GM12878 (cell line): ENCODE results near the gene LMF1.

Source experiments
- CEBPB ChIP-seq, 2 experiments: fragments of 150-350 bp in 1 of 2; IDR thresholded peaks; 2 replicates each; pipeline ENCODE4 v1.6.1; 2012 to 2014; ENCODE audit warnings: low read depth in 2 of 2, low read length in 2 of 2, borderline replicate concordance in 1 of 2, inconsistent platforms in 1 of 2
- EP300 ChIP-seq, 2 experiments: fragments of 150-350 bp in 1 of 2; IDR thresholded peaks; 2 replicates each; pipeline ENCODE4 v1.6.1; 2011 to 2012; ENCODE audit warnings: low read depth in 2 of 2, low read length in 2 of 2, borderline replicate concordance in 1 of 2, improper control_type of control experiment in 1 of 2, inconsistent platforms in 1 of 2; ENCODE audit not compliant: control insufficient read depth in 1 of 2
- EZH2 ChIP-seq: IDR thresholded peaks from 2 replicates; pipeline ENCODE4 v1.6.1; 2012; ENCODE audit warnings: low read depth, mild to moderate bottlenecking, control low read depth, inconsistent platforms, low read length, borderline replicate concordance; ENCODE audit not compliant: control insufficient read depth
- KAT2A ChIP-seq: conservative IDR thresholded peaks from 2 replicates; pipeline ENCODE4 v1.6.1; 2011; ENCODE audit warnings: low read depth, low read length; ENCODE audit not compliant: control insufficient read depth
- KDM1A ChIP-seq: fragments of 200-600 bp; sonication (generic); IDR thresholded peaks from 2 replicates; pipeline ENCODE4 v1.6.1; 2016; ENCODE audit warnings: borderline replicate concordance
- POLR2AphosphoS2 ChIP-seq: IDR thresholded peaks from 2 replicates; pipeline ENCODE4 v1.6.1; 2011; ENCODE audit warnings: low read depth, mild to moderate bottlenecking, low read length, improper control_type of control experiment, moderate library complexity
- RB1 ChIP-seq: fragments of 450-650 bp; formaldehyde crosslinking; IDR thresholded peaks from 2 replicates; pipeline ENCODE4 v1.6.1; 2017; ENCODE audit warnings: mild to moderate bottlenecking, borderline replicate concordance
- TAF1 ChIP-seq: IDR thresholded peaks from 2 replicates; pipeline ENCODE4 v1.6.1; 2011; ENCODE audit warnings: mild to moderate bottlenecking, low read depth, low read length, borderline replicate concordance
- TF ChIP-seq, protein P1 (sequence below), 3 experiments: IDR thresholded peaks in 2 of 3; conservative IDR thresholded peaks in 1 of 3; 2 replicates each; pipeline ENCODE4 v1.5.1; 2011; ENCODE audit warnings: low read depth in 3 of 3, low read length in 3 of 3, mild to moderate bottlenecking in 3 of 3, control low read depth in 2 of 3, moderate library complexity in 2 of 3, inconsistent platforms in 1 of 3, mixed read lengths in 1 of 3; ENCODE audit not compliant: control insufficient read depth in 2 of 3, insufficient read depth in 1 of 3; ENCODE audit errors: extremely low read depth in 1 of 3

DNA sequence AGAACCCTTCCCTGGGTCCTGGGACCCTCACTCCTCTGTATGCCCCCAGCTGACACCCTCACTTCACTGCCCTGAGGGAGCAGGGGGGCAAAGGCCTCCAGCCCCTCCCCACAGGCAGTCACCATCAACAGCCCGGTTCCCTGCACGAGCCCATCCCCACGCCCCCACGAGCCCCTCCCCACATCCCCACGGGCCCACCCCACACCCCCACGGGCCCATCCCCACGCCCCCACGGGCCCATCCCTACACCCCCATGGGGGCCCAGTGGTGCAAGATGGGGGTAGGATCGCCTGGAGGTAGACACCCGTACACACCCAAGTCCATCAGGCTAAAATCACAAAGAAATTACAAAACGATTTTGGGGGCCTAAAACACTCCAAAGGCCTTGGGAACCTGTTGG lies 42.3 kb downstream of the LMF1 start:
- TF ChIP-seq, protein P1, sequence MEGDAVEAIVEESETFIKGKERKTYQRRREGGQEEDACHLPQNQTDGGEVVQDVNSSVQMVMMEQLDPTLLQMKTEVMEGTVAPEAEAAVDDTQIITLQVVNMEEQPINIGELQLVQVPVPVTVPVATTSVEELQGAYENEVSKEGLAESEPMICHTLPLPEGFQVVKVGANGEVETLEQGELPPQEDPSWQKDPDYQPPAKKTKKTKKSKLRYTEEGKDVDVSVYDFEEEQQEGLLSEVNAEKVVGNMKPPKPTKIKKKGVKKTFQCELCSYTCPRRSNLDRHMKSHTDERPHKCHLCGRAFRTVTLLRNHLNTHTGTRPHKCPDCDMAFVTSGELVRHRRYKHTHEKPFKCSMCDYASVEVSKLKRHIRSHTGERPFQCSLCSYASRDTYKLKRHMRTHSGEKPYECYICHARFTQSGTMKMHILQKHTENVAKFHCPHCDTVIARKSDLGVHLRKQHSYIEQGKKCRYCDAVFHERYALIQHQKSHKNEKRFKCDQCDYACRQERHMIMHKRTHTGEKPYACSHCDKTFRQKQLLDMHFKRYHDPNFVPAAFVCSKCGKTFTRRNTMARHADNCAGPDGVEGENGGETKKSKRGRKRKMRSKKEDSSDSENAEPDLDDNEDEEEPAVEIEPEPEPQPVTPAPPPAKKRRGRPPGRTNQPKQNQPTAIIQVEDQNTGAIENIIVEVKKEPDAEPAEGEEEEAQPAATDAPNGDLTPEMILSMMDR (IDR thresholded peaks at IDR 0.05 in 2 of 3, conservative IDR thresholded peaks at IDR 0.05 in 1 of 3; ENCODE audit: control insufficient read depth in 2 of 3, extremely low read depth in 1 of 3, insufficient read depth in 1 of 3, low read depth in 3 of 3, low read length in 3 of 3): no peak
- no peak for TF ChIP-seq KDM1A
- no peak for TF ChIP-seq CEBPB (IDR thresholded peaks at IDR 0.05; ENCODE audit: borderline replicate concordance in 1 of 2, low read depth in 2 of 2, low read length in 2 of 2)
- no peak for TF ChIP-seq KAT2A
- no peak for TF ChIP-seq POLR2AphosphoS2
- TF ChIP-seq EZH2: no peak
- no peak for TF ChIP-seq TAF1
- no peak for TF ChIP-seq RB1
- no peak for TF ChIP-seq EP300 (IDR thresholded peaks at IDR 0.05; ENCODE audit: borderline replicate concordance in 1 of 2, control insufficient read depth in 1 of 2, low read depth in 2 of 2, low read length in 2 of 2)
